ENCODE data around the gene LILRA2.
"Not testable (repeated sequence)": the region's sequence is repeated elsewhere in the genome, so short reads cannot be mapped to it uniquely, and the experiment has no call there.

The LILRA2 gene

DNA sequence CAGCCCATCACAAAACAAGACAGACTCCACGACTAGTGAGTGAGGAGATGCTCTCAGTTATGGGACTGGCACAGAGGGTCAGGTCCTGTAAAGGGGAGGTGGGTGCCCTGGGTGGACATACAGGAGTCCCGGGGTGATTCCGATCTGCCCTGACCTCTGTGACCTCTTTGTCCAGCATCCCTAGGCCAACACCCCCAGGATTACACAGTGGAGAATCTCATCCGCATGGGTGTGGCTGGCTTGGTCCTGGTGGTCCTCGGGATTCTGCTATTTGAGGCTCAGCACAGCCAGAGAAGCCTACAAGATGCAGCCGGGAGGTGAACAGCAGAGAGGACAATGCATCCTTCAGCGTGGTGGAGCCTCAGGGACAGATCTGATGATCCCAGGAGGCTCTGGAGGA is 13.4 kb downstream of the LILRA2 start:
- peaks cover 13% of the 10 kb centered on the region for H3K9me3 Mint-ChIP-seq
- peaks cover 2% of the 10 kb centered on the region for H3K36me3 Mint-ChIP-seq
- no peak overlapping the region for H3K4me3 Mint-ChIP-seq
- H3K4me1 Mint-ChIP-seq: no peaks in the 10 kb centered on the region
- H3K27ac Mint-ChIP-seq: no peak overlapping the region
- peaks cover 28% of the 10 kb centered on the region for H3K27me3 Mint-ChIP-seq

- peaks cover 17% of the 10 kb centered on the region for H3K27me3 Mint-ChIP-seq
- H3K27ac Mint-ChIP-seq, H3K36me3 Mint-ChIP-seq, H3K4me3 Mint-ChIP-seq, H3K4me1 Mint-ChIP-seq, H3K9me3 Mint-ChIP-seq: not testable (repeated sequence)
These were observed 19.9 kb downstream of the LILRA2 start, which contains the start of gene LILRA1 for GRCh38 chr19:54593445-54593844. Gene LILRA1, plus strand, starts transcription at chr19:54593632. Its CDS starts 613 bp downstream, at chr19:54594245.

DNA sequence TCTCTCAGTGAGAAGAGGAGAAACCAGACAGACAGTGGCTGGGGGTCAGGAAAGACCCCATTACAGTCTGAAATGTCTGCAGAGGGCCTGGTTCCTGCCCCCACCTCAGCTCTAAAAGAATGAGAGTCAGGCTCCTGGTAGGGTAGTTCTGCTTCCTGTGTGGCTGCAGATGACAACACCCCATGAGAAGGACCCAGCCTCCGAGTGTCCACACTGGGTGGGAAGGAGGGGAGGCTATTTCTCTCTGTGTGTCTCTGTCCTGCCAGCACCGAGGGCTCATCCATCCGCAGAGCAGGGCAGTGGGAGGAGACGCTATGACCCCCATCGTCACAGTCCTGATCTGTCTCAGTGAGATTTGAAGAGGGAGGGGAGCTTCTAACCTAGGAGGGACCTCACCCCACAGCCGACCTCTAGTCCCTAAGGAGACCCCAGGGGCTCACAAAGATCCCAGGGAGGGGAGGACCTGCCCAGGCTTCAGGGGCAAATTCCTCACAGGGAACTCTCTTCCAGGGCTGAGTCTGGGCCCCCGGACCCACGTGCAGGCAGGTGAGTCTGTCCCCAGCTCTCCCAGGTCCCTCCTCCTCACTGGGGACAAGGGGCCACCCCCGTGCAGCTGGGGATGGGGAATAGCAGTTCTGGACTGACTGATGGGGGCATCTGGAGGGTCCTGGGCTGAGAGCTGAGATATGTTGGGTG is 20.5 kb downstream of the LILRA2 start:
- H3K36me3 Mint-ChIP-seq, H3K9me3 Mint-ChIP-seq, H3K27ac Mint-ChIP-seq, H3K4me3 Mint-ChIP-seq, H3K4me1 Mint-ChIP-seq: not testable (repeated sequence)
- H3K27me3 Mint-ChIP-seq: peaks cover 17% of the 10 kb centered on the region

GRCh38 chr19:54594737-54595136 is 21.1 kb downstream of the LILRA2 start:
- Mint-ChIP-seq H3K36me3 (peaks cover 2% of the 10 kb centered on the region), H3K27me3 (peaks cover 17% of the 10 kb centered on the region), H3K9me3 (peaks cover 5% of the 10 kb centered on the region), H3K27ac (no peak overlapping the region), H3K4me1 (no peaks in the 10 kb centered on the region), H3K4me3 (no peak overlapping the region)

GRCh38 chr19:54595680-54596436 is 22.3 kb downstream of the LILRA2 start:
- H3K4me1 Mint-ChIP-seq, H3K9me3 Mint-ChIP-seq, H3K36me3 Mint-ChIP-seq, H3K4me3 Mint-ChIP-seq, H3K27ac Mint-ChIP-seq: not testable (repeated sequence)
- peaks cover 19% of the 10 kb centered on the region for H3K27me3 Mint-ChIP-seq

DNA sequence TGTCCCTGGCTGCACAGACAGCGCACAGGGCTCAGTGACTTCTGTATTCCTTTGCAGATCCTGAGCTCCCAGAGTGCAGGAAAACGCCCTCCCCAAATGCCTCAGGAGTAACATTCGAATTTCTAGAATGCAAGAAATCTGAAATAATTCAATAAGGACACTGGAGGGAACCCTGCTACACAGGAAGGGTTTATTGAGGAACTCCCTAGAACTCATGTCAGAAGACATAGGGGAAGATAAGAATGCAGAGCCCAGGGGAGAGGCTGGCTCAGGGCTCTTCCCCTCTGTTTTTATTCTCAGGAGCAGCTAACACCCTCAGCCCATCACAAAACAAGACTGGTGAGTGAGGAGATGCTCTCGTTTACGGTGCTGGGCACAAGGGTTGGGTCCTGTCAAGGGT is 26.6 kb downstream of the LILRA2 start:
- H3K27me3 Mint-ChIP-seq: peaks cover 15% of the 10 kb centered on the region
- peaks cover 5% of the 10 kb centered on the region for H3K9me3 Mint-ChIP-seq
- no peaks in the 10 kb centered on the region for H3K4me1 Mint-ChIP-seq
- H3K27ac Mint-ChIP-seq: no peak overlapping the region
- no peak overlapping the region for H3K4me3 Mint-ChIP-seq
- H3K36me3 Mint-ChIP-seq: no peaks in the 10 kb centered on the region

GRCh38 chr19:54606230-54606629 is 32.6 kb downstream of the LILRA2 start:
- Mint-ChIP-seq H3K4me3 (no peak overlapping the region), H3K27ac (no peak overlapping the region), H3K36me3 (no peaks in the 10 kb centered on the region), H3K9me3 (peaks cover 7% of the 10 kb centered on the region), H3K27me3 (peaks cover 22% of the 10 kb centered on the region), H3K4me1 (no peaks in the 10 kb centered on the region)

- H3K27me3 Mint-ChIP-seq: peaks cover 22% of the 10 kb centered on the region
These were observed 33.5 kb downstream of the LILRA2 start for GRCh38 chr19:54606891-54607784.

DNA sequence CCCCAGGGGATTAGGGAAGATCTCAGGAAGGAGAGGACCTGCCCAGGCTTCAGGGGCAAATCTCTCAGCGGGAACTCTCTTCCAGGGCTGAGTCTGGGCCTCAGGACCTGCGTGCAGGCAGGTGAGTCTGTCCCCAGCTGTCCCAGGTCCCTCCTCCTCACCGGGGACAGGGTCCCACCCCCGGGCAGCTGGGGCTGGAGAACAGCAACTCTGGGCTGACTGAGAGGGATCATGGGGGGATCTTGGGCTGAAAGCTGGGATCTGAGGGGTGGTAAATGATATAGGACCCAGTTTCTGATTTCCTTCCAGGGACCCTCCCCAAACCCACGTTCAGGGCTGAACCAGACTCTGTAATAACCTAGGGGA is 34.2 kb downstream of the LILRA2 start:
- Mint-ChIP-seq H3K27ac (no peak overlapping the region), H3K27me3 (peaks cover 19% of the 10 kb centered on the region), H3K4me3 (no peak overlapping the region), H3K4me1 (no peaks in the 10 kb centered on the region), H3K36me3 (no peaks in the 10 kb centered on the region), H3K9me3 (peaks cover 7% of the 10 kb centered on the region)

More at GRCh38 chr19:54606891-54607784, 33.5 kb downstream of the LILRA2 start:
- Mint-ChIP-seq H3K27ac (no peak overlapping the region), H3K36me3 (no peaks in the 10 kb centered on the region), H3K4me3 (no peak overlapping the region), H3K9me3 (peaks cover 7% of the 10 kb centered on the region), H3K4me1 (no peaks in the 10 kb centered on the region)

GRCh38 chr19:54608205-54608604 is 34.6 kb downstream of the LILRA2 start:
- Mint-ChIP-seq H3K9me3 (peaks cover 7% of the 10 kb centered on the region), H3K4me1 (no peaks in the 10 kb centered on the region), H3K4me3 (no peak overlapping the region), H3K27me3 (peaks cover 21% of the 10 kb centered on the region), H3K27ac (no peak overlapping the region), H3K36me3 (no peaks in the 10 kb centered on the region)

- peaks cover 7% of the 10 kb centered on the region for H3K9me3 Mint-ChIP-seq
- H3K36me3 Mint-ChIP-seq: no peaks in the 10 kb centered on the region
- H3K4me1 Mint-ChIP-seq: no peaks in the 10 kb centered on the region
- no peak overlapping the region for H3K27ac Mint-ChIP-seq
- H3K4me3 Mint-ChIP-seq: no peak overlapping the region
- peaks cover 21% of the 10 kb centered on the region for H3K27me3 Mint-ChIP-seq
These were observed 35.2 kb downstream of the LILRA2 start for GRCh38 chr19:54608792-54609191.

DNA sequence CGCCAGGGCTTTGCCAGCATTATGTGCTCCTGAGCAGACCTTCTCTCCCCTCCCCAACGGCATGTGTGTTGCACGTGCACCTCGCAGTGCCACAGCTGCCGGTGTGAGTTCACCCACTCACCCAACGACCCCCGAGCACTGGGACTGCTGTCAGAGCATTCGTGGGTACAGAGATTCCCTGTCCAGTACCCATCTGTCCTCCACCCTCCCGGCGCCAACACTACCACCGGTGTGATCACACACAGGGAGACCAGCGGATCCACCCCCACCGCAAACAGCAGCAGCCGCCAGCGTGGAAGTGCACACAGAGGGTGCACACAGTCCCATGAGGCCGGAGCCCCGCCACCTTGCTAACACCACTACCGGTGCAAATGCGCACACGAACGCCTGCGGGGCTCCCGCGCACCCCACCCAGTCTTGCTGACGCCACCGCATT is 35.8 kb downstream of the LILRA2 start:
- Mint-ChIP-seq H3K4me1 (no peaks in the 10 kb centered on the region), H3K36me3 (no peaks in the 10 kb centered on the region), H3K4me3 (no peak overlapping the region), H3K9me3 (peaks cover 7% of the 10 kb centered on the region), H3K27me3 (peaks cover 19% of the 10 kb centered on the region), H3K27ac (no peak overlapping the region)

DNA sequence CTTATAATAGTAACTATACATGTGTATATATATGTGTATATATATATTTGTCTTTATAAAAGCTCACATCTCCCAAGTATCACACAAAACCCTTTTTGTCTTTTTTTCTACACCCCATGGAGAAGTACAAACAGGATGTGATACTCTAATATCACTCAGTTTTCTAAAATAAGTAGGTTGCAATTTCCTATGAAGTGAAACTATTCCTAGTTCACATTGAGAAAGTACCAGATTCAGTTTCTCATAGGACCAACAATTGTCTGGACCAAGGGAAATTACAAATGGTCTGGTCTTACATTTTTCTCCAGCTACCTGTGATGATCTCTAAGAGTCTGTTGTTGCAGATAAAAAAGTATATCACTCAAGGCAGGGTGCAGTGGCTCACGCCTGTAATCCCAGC is 38.8 kb downstream of the LILRA2 start:
- H3K4me1 Mint-ChIP-seq: no peaks in the 10 kb centered on the region

GRCh38 chr19:54614726-54615125 is 41.1 kb downstream of the LILRA2 start:
- Mint-ChIP-seq H3K27ac (no peak overlapping the region), H3K4me3 (no peak overlapping the region), H3K4me1 (no peaks in the 10 kb centered on the region), H3K9me3 (no peaks in the 10 kb centered on the region), H3K36me3 (no peaks in the 10 kb centered on the region), H3K27me3 (peaks cover 3% of the 10 kb centered on the region)

More for the DNA sequence above, 38.8 kb downstream of the LILRA2 start:
- H3K27ac Mint-ChIP-seq: no peak overlapping the region
- H3K9me3 Mint-ChIP-seq: no peaks in the 10 kb centered on the region
- no peaks in the 10 kb centered on the region for H3K36me3 Mint-ChIP-seq
- H3K27me3 Mint-ChIP-seq: peaks cover 4% of the 10 kb centered on the region
- no peak overlapping the region for H3K4me3 Mint-ChIP-seq

GRCh38 chr19:54616057-54616456 is 42.5 kb downstream of the LILRA2 start:
- Mint-ChIP-seq H3K4me1 (no peaks in the 10 kb centered on the region), H3K27me3 (peaks cover 3% of the 10 kb centered on the region), H3K9me3 (no peaks in the 10 kb centered on the region), H3K36me3 (no peaks in the 10 kb centered on the region), H3K4me3 (no peak overlapping the region), H3K27ac (no peak overlapping the region)

Measured in activated naive CD4-positive, alpha-beta T cell treated with anti-CD3 and anti-CD28 coated beads, Interleukin-2, amount 50 U/mL, for 24 hours (primary cell).